HCT116 (cell line): ENCODE measurements around the gene ANO4. TPM values are rescaled to one million over a fixed set of nuclear protein-coding genes. Genes with fewer than 3 reads are reported as not detected.

Experiments used
- ATAC-seq: fragments of 200-7000 bp; cut with Tn5 transposase; 2 replicates; pipeline ENCODE4 v1.9.1; 2020; ENCODE audit warnings: mild to moderate bottlenecking, moderate library complexity
- BruUV-seq: library from RNA; stranded (reverse); fragments of 400-500 nt; replicated peaks from 2 replicates; lab custom pipeline; 2021; lab: Mats Ljungman, UMichigan
- CTCF ChIA-PET: fragments of 300-600 bp; sonication (Branson Sonifier 250); formaldehyde crosslinking; loops from one replicate; lab custom pipeline; 2021; ENCODE audit warnings: antibody characterized with exemption; lab: Charles Lee
- POLR2A ChIA-PET: fragments of 300-600, 350-600 bp; sonication (Branson Sonifier 250); formaldehyde crosslinking; loops from one replicate; lab custom pipeline; 2021; ENCODE audit warnings: antibody characterized with exemption; lab: Charles Lee
- RAD21 ChIA-PET, 2 experiments: fragments of 300-600 bp; sonication (Branson Sonifier 250); formaldehyde crosslinking; loops; one replicate each; lab custom pipeline; 2023; ENCODE audit warnings: low total read pairs in 2 of 2; ENCODE audit not compliant: uncharacterized antibody in 2 of 2, unreplicated experiment in 2 of 2, low non-redundant PET in 1 of 2; lab: Charles Lee
- DNase-seq: peaks from one replicate; pipeline ENCODE4 v3.0.0-alpha.2; 2010; ENCODE audit warnings: low read depth, low spot score
- H2AFZ ChIP-seq: fragments of 200-600 bp; shearing (Covaris generic), sonication (generic); 2 replicates; pipeline ENCODE4 v1.6.1; 2017; ENCODE audit warnings: low read depth, mixed run types, mixed read lengths, antibody characterized with exemption, low read length; ENCODE audit not compliant: poor library complexity, severe bottlenecking
- H3K27ac ChIP-seq: 2 replicates; pipeline ENCODE4 v1.5.1; 2012; ENCODE audit warnings: low read depth, low read length
- H3K27me3 ChIP-seq: fragments of 200-600 bp; sonication (generic); 2 replicates; pipeline ENCODE4 v1.6.1; 2016; ENCODE audit warnings: mixed run types, low read length, mixed read lengths; ENCODE audit not compliant: insufficient read depth
- H3K36me3 ChIP-seq, 2 experiments: fragments of 200-500 bp in 1 of 2; fragments of 200-600 bp in 1 of 2; sonication (Bioruptor generic) in 1 of 2; sonication (generic) in 1 of 2; 2 replicates each; pipeline versions ENCODE4 v1.5.1 to v1.6.1; 2014 to 2016; ENCODE audit warnings: low read length in 2 of 2, inconsistent platforms in 1 of 2, mixed read lengths in 1 of 2, mixed run types in 1 of 2; ENCODE audit not compliant: insufficient read depth in 2 of 2, control insufficient read depth in 1 of 2
- H3K4me1 ChIP-seq, 2 experiments: fragments of 200-600 bp in 1 of 2; sonication (generic) in 1 of 2; 2 replicates each; pipeline versions ENCODE4 v1.5.1 to v1.6.1; 2012 to 2017; ENCODE audit warnings: low read length in 2 of 2, inconsistent platforms in 1 of 2, mild to moderate bottlenecking in 1 of 2, mixed read lengths in 1 of 2, mixed run types in 1 of 2, moderate library complexity in 1 of 2; ENCODE audit not compliant: insufficient read depth in 2 of 2, control insufficient read depth in 1 of 2
- H3K4me2 ChIP-seq: fragments of 200-600 bp; sonication (generic); 2 replicates; pipeline ENCODE4 v1.6.1; 2017; ENCODE audit warnings: mixed run types, low read length, mixed read lengths
- H3K4me3 ChIP-seq, 2 experiments: fragments of 200-600 bp in 1 of 2; sonication (generic) in 1 of 2; replicated peaks in 1 of 2; 2 replicates each; pipeline ENCODE4 v1.5.1; 2011 to 2016; ENCODE audit warnings: low read length in 2 of 2, control low read depth in 1 of 2, low read depth in 1 of 2, mild to moderate bottlenecking in 1 of 2, mixed read lengths in 1 of 2, mixed run types in 1 of 2
- H3K79me2 ChIP-seq: fragments of 200-600 bp; sonication (generic); 2 replicates; pipeline ENCODE4 v1.6.1; 2017; ENCODE audit warnings: mild to moderate bottlenecking, mixed run types, low read length, moderate library complexity, mixed read lengths; ENCODE audit not compliant: insufficient read depth
- H3K9ac ChIP-seq: fragments of 200-600 bp; sonication (generic); 2 replicates; pipeline ENCODE4 v1.6.1; 2016; ENCODE audit warnings: low read length, mixed read lengths
- H3K9me2 ChIP-seq: fragments of 200-600 bp; sonication (generic), shearing (Covaris generic); 2 replicates; pipeline ENCODE4 v1.6.1; 2017; ENCODE audit warnings: mixed run types, mild to moderate bottlenecking, moderate library complexity; ENCODE audit not compliant: insufficient read depth
- H3K9me3 ChIP-seq, 2 experiments: fragments of 200-500 bp in 1 of 2; fragments of 200-600 bp in 1 of 2; sonication (Bioruptor generic) in 1 of 2; sonication (generic) in 1 of 2; 2 replicates each; pipeline ENCODE4 v1.6.1; 2014 to 2017; ENCODE audit warnings: low read length in 2 of 2, mixed read lengths in 2 of 2, inconsistent platforms in 1 of 2, low read depth in 1 of 2, mild to moderate bottlenecking in 1 of 2, mixed run types in 1 of 2, moderate library complexity in 1 of 2; ENCODE audit not compliant: control insufficient read depth in 1 of 2, insufficient read depth in 1 of 2
- H4K20me1 ChIP-seq: fragments of 200-600 bp; sonication (generic), shearing (Covaris generic); 2 replicates; pipeline ENCODE4 v1.6.1; 2017; ENCODE audit warnings: mixed run types, mild to moderate bottlenecking, moderate library complexity; ENCODE audit not compliant: insufficient read depth
- CBX3 ChIP-seq: IDR thresholded peaks from 2 replicates; pipeline ENCODE4 v1.6.1; 2012; ENCODE audit warnings: low read depth
- EGR1 ChIP-seq: IDR thresholded peaks from 2 replicates; pipeline ENCODE4 v1.6.1; 2012; ENCODE audit warnings: low read depth
- ELF1 ChIP-seq: IDR thresholded peaks from 2 replicates; pipeline ENCODE4 v1.6.1; 2012; ENCODE audit warnings: low read depth, borderline replicate concordance
- EZH2 ChIP-seq: fragments of 200-600 bp; sonication (generic); IDR thresholded peaks from 2 replicates; pipeline ENCODE4 v1.6.1; 2017; ENCODE audit warnings: antibody characterized with exemption, mixed run types
- EZH2phosphoT487 ChIP-seq: fragments of 200-600 bp; IDR thresholded peaks from 2 replicates; pipeline ENCODE4 v1.6.1; 2018; ENCODE audit warnings: antibody characterized with exemption, borderline replicate concordance
- FOSL1 ChIP-seq: IDR thresholded peaks from 2 replicates; pipeline ENCODE4 v1.6.1; 2012; ENCODE audit warnings: low read depth
- JUND ChIP-seq: IDR thresholded peaks from 2 replicates; pipeline ENCODE4 v1.6.1; 2012
- MAX ChIP-seq: IDR thresholded peaks from 2 replicates; pipeline ENCODE4 v1.6.1; 2012
- POLR2A ChIP-seq: IDR thresholded peaks from 2 replicates; pipeline ENCODE4 v1.7.0; 2011; ENCODE audit warnings: borderline replicate concordance; ENCODE audit not compliant: insufficient read depth, insufficient read length; ENCODE audit errors: extremely low read depth
- POLR2AphosphoS5 ChIP-seq: IDR thresholded peaks from 2 replicates; pipeline ENCODE4 v1.6.1; 2011; ENCODE audit warnings: mild to moderate bottlenecking, low read depth, low read length, moderate library complexity
- RAD21 ChIP-seq: IDR thresholded peaks from 2 replicates; pipeline ENCODE4 v1.6.1; 2012; ENCODE audit warnings: low read depth, mild to moderate bottlenecking
- REST ChIP-seq: IDR thresholded peaks from 2 replicates; pipeline ENCODE4 v1.6.1; 2012; ENCODE audit warnings: low read depth
- SIN3A ChIP-seq: IDR thresholded peaks from 2 replicates; pipeline ENCODE4 v1.6.1; 2012; ENCODE audit warnings: low read depth
- SP1 ChIP-seq: IDR thresholded peaks from 2 replicates; pipeline ENCODE4 v1.6.1; 2012; ENCODE audit warnings: low read depth
- SRF ChIP-seq: IDR thresholded peaks from 2 replicates; pipeline ENCODE4 v1.6.1; 2012; ENCODE audit warnings: low read depth
- TCF7L2 ChIP-seq: IDR thresholded peaks from 2 replicates; pipeline ENCODE4 v1.7.0; 2011; ENCODE audit warnings: borderline replicate concordance, inconsistent platforms; ENCODE audit not compliant: insufficient read depth, insufficient read length; ENCODE audit errors: extremely low read depth
- ZBTB33 ChIP-seq: IDR thresholded peaks from 2 replicates; pipeline ENCODE4 v1.6.1; 2011; ENCODE audit warnings: mild to moderate bottlenecking, low read length, moderate library complexity; ENCODE audit not compliant: insufficient replicate concordance; ENCODE audit errors: extremely low read depth
- ZFX ChIP-seq: fragments of 450-650 bp; IDR thresholded peaks from 2 replicates; pipeline ENCODE4 v1.6.1; 2017
- ZNF274 ChIP-seq: fragments of 200-500 bp; sonication (Bioruptor generic); IDR thresholded peaks from 2 replicates; pipeline ENCODE4 v1.6.1; 2014; ENCODE audit warnings: mild to moderate bottlenecking, low read depth, low read length, inconsistent platforms
- intact Hi-C: fragments of 100-400 bp; cut with micrococcal nuclease; formaldehyde crosslinking; loops from 2 replicates; pipeline ENCODE4 v1.10.0; 2022
- total RNA-seq: library from RNA; stranded (reverse); gene quantifications from one replicate; pipeline ENCODE4 v1.2.1, GENCODE V29; 2021; ENCODE audit not compliant: unreplicated experiment

ANO4 gene
- total RNA-seq, 1 experiment from 2014 or later, result 1.7 TPM

- TF ChIP-seq MAX (no peak), TCF7L2 (no peak), POLR2AphosphoS5 (no peak), FOSL1 (no peak), SP1 (no peak), EZH2phosphoT487 (no peak), ELF1 (no peak), RAD21 (no peak), REST (no peak), EZH2 (no peak), EGR1 (no peak), SRF (no peak), ZBTB33 (no peak), CBX3 (no peak), ZFX (no peak), SIN3A (no peak), ZNF274 (no peak), POLR2A (no peak), JUND (no peak)
- BruUV-seq, result no TSS peak
- intact Hi-C loops, result no loop called here
- RAD21 ChIA-PET, result no interaction called here
- H2AFZ ChIP-seq, result no peak overlapping the region
- no peaks in the 10 kb centered on the region for H3K36me3 ChIP-seq
- no peak overlapping the region for H3K4me3 ChIP-seq
- H3K4me1 ChIP-seq, result no peaks in the 10 kb centered on the region
- H4K20me1 ChIP-seq, result no peaks in the 10 kb centered on the region
- H3K4me2 ChIP-seq, result no peak overlapping the region
- H3K27me3 ChIP-seq, result no peaks in the 10 kb centered on the region
- H3K27ac ChIP-seq, result no peak overlapping the region
- H3K9me2 ChIP-seq, result no peaks in the 10 kb centered on the region
- ATAC-seq (no peak), DNase-seq (no peak)
- CTCF ChIA-PET, result no interaction called here
- H3K9ac ChIP-seq, result no peak overlapping the region
- POLR2A ChIA-PET, result no interaction called here
- no peaks in the 10 kb centered on the region for H3K9me3 ChIP-seq
- no peaks in the 10 kb centered on the region for H3K79me2 ChIP-seq
These were observed 177.5 kb downstream of the ANO4 start for GRCh38 chr12:100972121-100972520.
